Tongue (tissue), 2 donors: Measurements from ENCODE around the gene GRB10. TPM values are rescaled to one million over a fixed set of nuclear protein-coding genes. Genes with fewer than 3 reads are reported as not detected.

Source experiments
- DNase-seq: peaks from one replicate; pipeline ENCODE4 v3.0.0-alpha.2; 2015
- total RNA-seq: library from RNA; depleted of rRNA; stranded (reverse); fragments of >200 nt; gene quantifications from one replicate; pipeline ENCODE4 v1.2.3, GENCODE V29; 2014

The GRB10 gene
- total RNA-seq: 28.5 TPM

- DNase-seq: peak; percentile 22
Measured at GRCh38 chr7:50782375-50783208, at the start of gene GRB10. Gene GRB10 (minus strand): TSS chr7:50782896. CDS start chr7:50732322, 50,574 bp downstream.

- DNase-seq: no peak
Measured at GRCh38 chr7:50828801-50829200, 46.1 kb upstream of the GRB10 start.

- DNase-seq: no peak
Measured at GRCh38 chr7:50828116-50828515, 45.4 kb upstream of the GRB10 start.

GRCh38 chr7:50827281-50827680 lies 44.6 kb upstream of the GRB10 start:
- DNase-seq: no peak

- no peak for DNase-seq
Measured at GRCh38 chr7:50826371-50827172, 43.9 kb upstream of the GRB10 start.

- DNase-seq: no peak
Measured at GRCh38 chr7:50825465-50825864, 42.8 kb upstream of the GRB10 start.

DNA sequence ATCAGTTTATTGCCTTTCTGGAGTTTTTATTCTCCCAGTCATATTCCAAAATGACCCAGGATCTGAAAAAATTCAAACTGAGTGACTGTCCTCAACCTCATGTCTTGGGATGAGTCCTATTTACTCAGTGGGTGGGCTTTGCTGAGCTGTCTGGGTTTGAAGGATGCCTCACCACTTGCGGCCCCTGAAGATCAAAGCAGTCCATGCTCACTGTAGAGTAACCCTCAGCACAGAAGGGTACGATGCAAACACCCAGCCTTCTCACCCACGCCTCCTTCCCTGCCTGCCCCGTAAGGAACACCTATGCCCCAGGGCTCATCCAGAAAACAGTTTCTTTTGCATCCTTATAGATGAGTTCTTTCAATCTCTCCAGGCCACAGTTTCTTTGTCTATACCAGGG lies 42.2 kb upstream of the GRB10 start:
- DNase-seq: no peak

DNA sequence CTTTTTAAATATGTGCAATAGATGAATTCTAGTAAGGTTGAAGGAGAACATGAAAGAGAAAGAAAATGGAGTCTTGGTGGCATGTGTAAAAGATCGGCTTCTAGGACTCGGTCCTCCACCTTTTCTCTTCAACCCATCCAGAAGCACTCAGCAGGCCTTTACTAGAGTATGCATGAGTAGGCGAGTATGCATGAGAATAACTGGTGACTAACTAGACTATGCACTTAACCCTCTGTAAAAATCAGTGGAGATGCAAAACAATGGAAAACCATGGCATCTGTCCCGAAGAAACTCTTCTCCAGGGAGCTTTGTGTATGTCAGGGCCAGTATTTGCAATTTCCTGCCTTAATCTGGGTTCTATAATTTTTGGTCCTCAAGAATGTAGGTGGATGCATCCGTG lies 40.0 kb upstream of the GRB10 start:
- no peak for DNase-seq

DNA sequence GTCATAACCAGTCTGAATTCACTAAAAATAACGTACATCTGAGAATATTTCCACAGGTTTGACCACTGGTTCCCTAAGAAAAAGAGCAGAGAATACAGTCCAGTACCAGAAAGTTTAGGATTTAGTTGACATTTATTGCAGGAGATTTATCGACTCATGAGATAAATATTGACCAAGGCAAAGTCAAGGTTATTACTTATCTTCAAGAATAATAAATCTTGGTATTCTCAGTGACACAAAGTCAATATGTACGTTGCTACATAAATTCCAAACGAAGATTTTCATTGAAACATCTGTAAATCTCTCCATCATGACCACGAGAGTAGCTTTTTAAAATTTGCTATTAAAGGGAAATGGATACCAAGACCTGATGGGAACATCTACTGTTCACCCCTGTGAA lies 39.4 kb upstream of the GRB10 start:
- DNase-seq: no peak

DNA sequence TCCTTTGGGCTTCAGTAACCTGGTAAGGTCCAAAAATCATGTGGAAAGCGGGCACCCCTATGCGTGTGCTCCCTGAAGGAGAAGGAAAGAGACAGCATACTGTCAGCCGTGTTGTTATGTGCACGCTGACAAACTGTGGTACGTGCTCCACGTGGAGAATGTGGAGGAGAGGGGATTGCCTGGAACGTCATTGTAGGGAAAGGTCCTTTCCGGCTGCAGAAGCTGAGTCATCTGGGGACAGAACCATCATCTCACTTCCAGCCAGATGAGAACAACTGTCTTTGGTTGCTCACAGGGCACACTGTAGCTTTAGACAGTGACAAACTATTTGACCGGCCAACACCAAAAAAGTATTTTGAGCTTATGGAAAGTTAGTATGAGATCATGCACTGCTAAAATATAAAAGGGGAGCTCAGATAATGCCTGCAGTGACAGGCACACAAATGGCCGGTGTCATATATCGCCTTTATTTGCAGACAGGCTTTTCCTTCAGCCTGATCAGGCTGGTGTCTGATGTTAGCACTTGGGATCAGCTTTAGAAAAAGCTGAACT lies 38.8 kb upstream of the GRB10 start:
- peak; percentile 32 for DNase-seq

DNA sequence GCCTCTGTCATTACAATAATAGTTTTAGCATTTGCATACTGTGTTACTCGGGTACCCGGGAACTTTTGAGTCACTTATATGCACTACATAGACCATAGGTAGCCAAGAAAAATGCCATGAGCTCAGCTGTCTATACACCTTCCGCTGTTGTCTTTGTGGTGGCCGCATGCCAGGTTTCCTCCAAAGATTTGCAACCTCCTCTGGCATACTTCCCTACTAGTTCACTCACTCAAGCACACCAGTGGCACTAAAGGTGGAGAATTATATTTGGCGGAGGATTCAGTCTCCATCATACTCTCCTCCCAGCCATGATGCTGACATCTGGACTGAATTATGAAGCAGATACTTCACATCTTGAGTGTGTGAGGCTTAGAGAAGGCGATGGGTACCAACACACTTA lies 35.6 kb upstream of the GRB10 start:
- no peak for DNase-seq

GRCh38 chr7:50817561-50817960 lies 34.9 kb upstream of the GRB10 start:
- DNase-seq: no peak

GRCh38 chr7:50815138-50815537 lies 32.4 kb upstream of the GRB10 start:
- no peak for DNase-seq

DNA sequence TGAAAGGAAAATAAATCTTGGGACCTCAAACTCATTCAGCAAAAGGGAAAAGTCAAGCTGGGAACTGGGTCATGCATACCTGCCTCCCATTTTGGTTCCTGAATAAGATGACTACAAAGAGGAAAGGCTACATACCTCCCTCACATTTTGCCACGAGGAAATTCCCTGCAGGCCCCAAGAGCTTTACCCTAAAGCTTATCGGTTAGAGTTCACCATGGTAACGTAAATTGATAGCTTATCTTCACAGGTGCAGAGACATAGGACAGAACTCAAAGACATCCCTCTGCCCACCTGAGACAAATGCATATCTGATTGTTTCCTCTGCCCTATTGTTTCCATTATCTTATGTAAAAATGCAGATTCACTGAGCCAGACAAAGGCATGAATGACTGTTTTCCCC lies 31.5 kb upstream of the GRB10 start:
- DNase-seq: no peak

- peak; percentile 72 for DNase-seq
Measured at GRCh38 chr7:50812841-50813475, 30.3 kb upstream of the GRB10 start.

DNA sequence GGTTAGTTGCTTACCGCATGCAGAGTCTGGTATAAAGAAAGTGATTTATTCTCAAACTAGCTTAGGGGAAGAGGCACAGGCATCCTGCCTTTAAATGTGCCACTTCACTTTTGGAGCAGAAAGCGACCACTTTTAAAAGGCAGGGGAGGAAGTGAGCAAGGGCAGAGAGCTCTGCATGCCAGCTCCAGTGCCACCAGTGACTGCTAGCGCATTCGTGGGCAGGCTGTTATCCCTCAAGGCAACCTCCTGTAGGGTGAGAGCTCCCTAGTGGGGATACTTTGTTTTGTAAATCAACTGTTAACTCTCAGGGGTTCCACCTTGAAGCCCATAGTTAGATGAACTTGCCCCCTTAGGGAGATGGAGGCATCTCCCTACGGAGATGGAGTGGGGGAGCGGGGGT lies 29.4 kb upstream of the GRB10 start:
- DNase-seq: no peak

GRCh38 chr7:50808282-50808888 lies 25.7 kb upstream of the GRB10 start:
- DNase-seq: no peak

GRCh38 chr7:50807026-50807730 lies 24.5 kb upstream of the GRB10 start:
- DNase-seq: no peak

DNA sequence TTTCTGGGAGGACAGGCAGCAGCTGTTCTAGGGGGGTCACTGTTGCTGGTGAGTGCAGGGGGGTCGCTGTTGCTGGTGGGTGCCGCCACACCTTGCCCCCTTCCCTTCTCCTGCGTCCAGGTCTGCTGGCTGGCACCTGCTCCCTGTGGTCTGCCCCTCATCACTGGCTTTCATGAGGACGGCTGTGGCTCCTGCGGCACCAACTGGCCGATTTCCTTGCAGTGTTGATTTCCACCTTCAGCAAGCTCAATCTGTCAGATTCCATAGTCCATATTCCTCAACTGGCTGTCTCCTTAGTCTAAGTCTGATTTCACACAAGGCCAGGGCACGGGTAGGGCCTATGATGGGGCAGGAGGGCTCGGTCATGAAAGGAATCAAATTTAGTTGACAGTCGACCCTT lies 23.4 kb upstream of the GRB10 start:
- no peak for DNase-seq

DNA sequence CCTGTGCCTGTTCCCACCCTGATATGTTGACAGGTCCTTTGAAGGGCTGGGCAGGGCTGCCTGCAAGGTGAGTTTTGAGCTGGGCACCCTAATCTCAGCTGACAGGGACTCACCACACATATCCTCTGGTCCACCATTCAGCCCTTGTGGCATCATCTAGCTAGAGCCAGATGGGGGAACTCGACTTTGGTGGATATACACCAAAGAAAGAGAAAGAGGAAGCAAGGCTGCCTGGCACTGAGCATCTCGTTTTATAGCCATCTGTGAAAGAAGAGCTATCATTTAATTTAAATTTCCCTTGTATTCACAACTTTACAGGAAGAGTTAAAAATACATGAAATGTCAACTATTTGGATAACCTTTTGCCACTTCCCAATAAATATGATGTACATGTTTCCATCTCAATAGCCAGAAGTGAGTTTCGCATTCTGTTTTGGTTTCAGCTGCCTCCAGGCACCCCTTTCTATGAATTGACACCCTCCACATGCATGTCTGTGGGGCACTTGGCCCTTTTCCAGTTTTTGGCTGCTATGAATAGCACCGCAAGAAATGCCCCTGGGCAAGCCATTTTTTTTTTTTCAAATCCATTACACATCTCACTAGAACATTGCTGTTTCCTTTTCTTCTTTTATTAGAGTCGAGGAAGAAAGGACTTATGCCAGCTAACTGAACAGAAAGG lies 22.9 kb upstream of the GRB10 start:
- DNase-seq: no peak
